Memory B cell (primary cell): ENCODE results near the gene JPT1.
"Not testable (repeated sequence)": the region's sequence is repeated elsewhere in the genome, so short reads cannot be mapped to it uniquely, and the experiment has no call there.

ENCODE experiments used
- ATAC-seq: fragments of 150-1000 bp; cut with Tn5 transposase; 2 replicates; pipeline ENCODE4 v1.10.0; 2021; ENCODE audit warnings: low read depth, mild to moderate bottlenecking, moderate library complexity
- DNase-seq, 2 donors: peaks; one replicate each; pipeline ENCODE4 v3.0.0; 2022; ENCODE audit warnings: low spot score in 2 of 2
- H3K27ac Mint-ChIP-seq: one replicate; pipeline ENCODE4 v1.8.0; 2022; ENCODE audit warnings: mild to moderate bottlenecking, moderate library complexity, mixed read lengths
- H3K27me3 Mint-ChIP-seq: one replicate; pipeline ENCODE4 v1.8.0; 2022; ENCODE audit warnings: mixed read lengths
- H3K36me3 Mint-ChIP-seq: one replicate; pipeline ENCODE4 v1.8.0; 2022; ENCODE audit warnings: mild to moderate bottlenecking, mixed read lengths
- H3K4me1 Mint-ChIP-seq: one replicate; pipeline ENCODE4 v1.8.0; 2022; ENCODE audit warnings: mixed read lengths
- H3K4me3 Mint-ChIP-seq: one replicate; pipeline ENCODE4 v1.8.0; 2022; ENCODE audit warnings: mild to moderate bottlenecking, moderate library complexity, mixed read lengths
- H3K9me3 Mint-ChIP-seq: one replicate; pipeline ENCODE4 v1.8.0; 2022; ENCODE audit warnings: mixed read lengths

JPT1 gene

DNA sequence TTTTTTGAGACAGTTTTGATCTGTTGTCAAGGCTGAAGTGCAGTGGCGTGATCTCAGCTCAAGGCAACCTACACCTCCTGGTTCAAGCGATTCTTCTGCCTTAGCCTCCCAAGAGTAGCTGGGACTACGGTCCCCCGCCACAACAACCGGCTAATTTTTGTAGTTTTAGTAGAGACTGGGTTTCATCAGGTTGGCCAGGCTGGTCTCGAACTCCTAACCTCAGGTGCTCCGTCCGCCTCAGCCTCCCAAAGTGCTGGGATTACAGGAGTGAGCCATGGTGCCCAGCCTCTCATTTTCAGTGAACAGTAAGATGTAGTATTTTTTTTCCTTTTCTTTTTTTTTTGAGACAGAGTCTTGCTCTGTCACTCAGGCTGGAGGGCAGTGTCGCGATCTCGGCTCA is 20.7 kb upstream of the JPT1 start:
- Mint-ChIP-seq H3K9me3 (no peaks in the 10 kb centered on the region), H3K27ac (no peak overlapping the region), H3K4me3 (no peak overlapping the region), H3K4me1 (peaks cover 5% of the 10 kb centered on the region), H3K27me3 (no peaks in the 10 kb centered on the region), H3K36me3 (peaks cover 10% of the 10 kb centered on the region)
- DNase-seq: no peak
- ATAC-seq: no peak

GRCh38 chr17:75173526-75173925 is 19.2 kb upstream of the JPT1 start:
- H3K27ac Mint-ChIP-seq: no peak overlapping the region
- H3K36me3 Mint-ChIP-seq: peaks cover 10% of the 10 kb centered on the region
- H3K9me3 Mint-ChIP-seq: no peaks in the 10 kb centered on the region
- ATAC-seq: no peak
- no peak for DNase-seq
- no peak overlapping the region for H3K4me3 Mint-ChIP-seq
- peaks cover 5% of the 10 kb centered on the region for H3K4me1 Mint-ChIP-seq
- H3K27me3 Mint-ChIP-seq: no peaks in the 10 kb centered on the region

DNA sequence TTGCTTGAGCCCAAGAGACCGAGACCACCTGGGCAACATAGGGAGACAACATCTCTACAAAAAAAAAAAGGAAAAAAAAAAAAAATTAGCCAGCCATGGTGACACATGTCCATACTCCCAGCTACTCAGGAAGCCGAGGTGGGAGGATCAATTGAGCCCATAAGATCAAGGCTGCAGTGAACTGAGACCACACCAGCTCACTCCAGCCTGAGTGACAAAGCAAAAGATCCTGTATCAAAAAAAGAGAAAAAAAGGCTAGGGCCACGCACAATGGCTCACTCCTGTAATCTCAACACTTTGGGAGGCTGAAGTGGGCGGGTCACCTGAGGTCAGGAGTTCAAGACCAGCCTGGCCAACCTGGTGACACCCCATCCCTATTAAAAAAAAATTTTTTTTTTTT is 14.7 kb upstream of the JPT1 start:
- ATAC-seq (no peak), DNase-seq (no peak)
- Mint-ChIP-seq H3K27ac (no peak overlapping the region), H3K9me3 (no peaks in the 10 kb centered on the region), H3K4me3 (no peak overlapping the region), H3K27me3 (no peaks in the 10 kb centered on the region), H3K36me3 (peaks cover 8% of the 10 kb centered on the region), H3K4me1 (no peaks in the 10 kb centered on the region)

DNA sequence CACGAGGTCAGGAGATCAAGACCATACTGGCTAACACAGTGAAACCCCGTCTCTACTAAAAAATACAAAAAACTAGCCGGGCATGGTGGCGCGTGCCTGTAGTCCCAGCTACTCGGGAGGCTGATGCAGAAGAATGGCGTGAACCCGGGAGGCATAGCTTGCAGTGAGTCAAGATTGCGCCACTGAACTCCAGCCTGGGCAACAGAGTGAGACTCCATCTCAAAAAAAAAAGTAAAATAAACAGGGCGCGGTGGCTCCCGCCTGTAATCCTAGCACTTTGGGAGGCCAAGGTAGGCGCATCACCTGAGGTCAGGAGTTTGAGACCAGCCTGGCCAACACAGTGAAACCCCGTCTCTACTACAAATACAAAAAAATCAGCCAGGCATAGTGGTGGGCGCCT is 10.3 kb upstream of the JPT1 start:
- not testable (repeated sequence) for H3K9me3 Mint-ChIP-seq, H3K4me1 Mint-ChIP-seq, H3K4me3 Mint-ChIP-seq

DNA sequence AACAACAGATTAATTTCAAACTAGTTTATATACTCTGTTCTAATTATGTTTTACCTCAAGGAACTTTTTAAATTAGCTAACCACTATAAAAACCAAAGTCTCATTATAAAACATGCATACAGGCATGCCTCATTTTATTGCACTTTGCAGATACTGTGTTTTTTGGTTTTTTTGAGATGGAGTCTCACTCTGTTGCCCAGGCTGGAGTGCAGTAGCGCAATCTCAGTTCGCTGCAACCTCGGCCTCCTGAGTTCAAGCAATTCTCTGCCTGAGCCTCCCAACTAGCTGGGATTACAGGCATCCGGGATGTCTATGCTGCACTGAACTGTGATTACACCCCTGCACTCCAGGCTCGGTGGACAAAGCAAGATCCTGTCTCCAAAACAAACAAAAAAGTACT is 8.8 kb upstream of the JPT1 start:
- ATAC-seq: no peak
- Mint-ChIP-seq H3K27me3 (no peaks in the 10 kb centered on the region), H3K9me3 (no peaks in the 10 kb centered on the region), H3K27ac (no peak overlapping the region), H3K36me3 (peaks cover 2% of the 10 kb centered on the region), H3K4me1 (no peaks in the 10 kb centered on the region), H3K4me3 (no peak overlapping the region)
- no peak for DNase-seq

More for the DNA sequence above, 10.3 kb upstream of the JPT1 start:
- H3K27ac Mint-ChIP-seq, H3K36me3 Mint-ChIP-seq, H3K27me3 Mint-ChIP-seq, ATAC-seq, DNase-seq: not testable (repeated sequence)

- H3K27ac Mint-ChIP-seq: no peak overlapping the region
- ATAC-seq (no peak), DNase-seq (no peak)
- no peaks in the 10 kb centered on the region for H3K36me3 Mint-ChIP-seq
- H3K9me3 Mint-ChIP-seq: no peaks in the 10 kb centered on the region
- no peak overlapping the region for H3K4me3 Mint-ChIP-seq
- H3K4me1 Mint-ChIP-seq: no peaks in the 10 kb centered on the region
- no peaks in the 10 kb centered on the region for H3K27me3 Mint-ChIP-seq
Measured at GRCh38 chr17:75160211-75160610, 5.9 kb upstream of the JPT1 start.

DNA sequence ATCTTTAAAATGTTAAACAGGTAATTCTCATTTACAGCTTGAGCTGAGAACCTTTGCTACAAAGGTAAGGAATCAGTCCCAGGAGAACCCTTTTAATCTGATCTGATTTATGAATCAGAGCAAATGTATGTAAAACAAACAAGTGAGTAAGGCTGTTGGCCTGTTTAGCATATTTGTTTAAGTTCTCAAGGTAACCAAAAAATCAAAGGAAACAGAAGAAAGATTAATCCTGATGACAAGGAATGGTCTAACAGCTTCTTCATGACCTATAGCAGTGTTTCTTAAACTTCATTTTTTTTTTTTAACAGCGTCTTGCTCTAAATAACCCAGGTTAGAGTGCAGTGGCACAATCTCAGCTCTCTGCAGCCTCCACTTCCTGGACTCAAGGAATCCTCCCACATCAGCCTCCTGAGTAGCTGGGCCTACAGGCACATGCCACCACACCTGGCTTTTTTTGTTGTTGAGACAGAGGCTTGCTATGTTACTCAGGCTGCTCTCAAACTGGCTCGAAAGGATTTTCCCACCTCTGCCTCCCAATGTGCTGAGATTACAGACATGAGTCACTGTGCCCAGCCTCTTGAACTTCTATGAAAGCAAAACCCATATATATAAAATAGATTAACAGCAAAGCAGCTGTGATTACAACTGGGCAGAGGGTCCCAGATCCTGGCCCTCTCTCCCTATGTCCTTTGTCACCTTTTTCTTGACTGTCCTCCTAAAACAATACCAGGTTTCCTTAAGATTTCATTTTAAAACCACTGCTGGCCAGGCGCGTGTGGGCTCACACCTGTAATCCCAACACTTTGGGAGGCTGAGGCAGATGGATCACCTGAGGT is 5.1 kb upstream of the JPT1 start:
- H3K4me1 Mint-ChIP-seq: peaks cover 3% of the 10 kb centered on the region
- no peak for DNase-seq
- ATAC-seq: no peak

DNA sequence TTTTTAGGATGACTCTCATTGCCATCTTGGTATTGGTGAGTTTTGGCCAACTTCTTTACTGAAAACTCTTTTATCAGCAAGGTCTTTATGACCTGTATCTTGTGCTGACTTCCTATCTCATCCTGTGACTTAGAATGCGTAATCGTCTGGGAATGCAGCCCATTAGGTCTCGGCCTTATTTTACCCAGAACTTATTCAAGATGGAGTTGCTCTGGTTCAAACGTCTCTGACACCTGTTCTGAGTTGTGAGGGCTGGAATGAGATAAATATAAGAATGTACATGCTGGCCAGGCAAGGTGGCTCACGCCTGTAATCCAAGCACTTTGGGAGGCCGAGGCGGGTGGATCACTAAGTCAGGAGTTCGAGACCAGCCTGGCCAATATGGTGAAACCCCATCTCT is 4.2 kb upstream of the JPT1 start:
- not testable (repeated sequence) for DNase-seq, H3K27ac Mint-ChIP-seq, H3K36me3 Mint-ChIP-seq, H3K9me3 Mint-ChIP-seq, ATAC-seq, H3K4me1 Mint-ChIP-seq, H3K27me3 Mint-ChIP-seq, H3K4me3 Mint-ChIP-seq

More for the DNA sequence above, 5.1 kb upstream of the JPT1 start:
- Mint-ChIP-seq H3K27me3 (no peaks in the 10 kb centered on the region), H3K36me3 (no peaks in the 10 kb centered on the region), H3K4me3 (no peak overlapping the region), H3K9me3 (no peaks in the 10 kb centered on the region), H3K27ac (no peak overlapping the region)

GRCh38 chr17:75155191-75155601 is 884 bp upstream of the JPT1 start:
- peak overlapping the region; percentile 29 for H3K4me3 Mint-ChIP-seq
- no peaks in the 10 kb centered on the region for H3K36me3 Mint-ChIP-seq
- no peaks in the 10 kb centered on the region for H3K27me3 Mint-ChIP-seq
- DNase-seq: no peak
- ATAC-seq: no peak
- peaks cover 20% of the 10 kb centered on the region for H3K4me1 Mint-ChIP-seq
- peak overlapping the region; percentile 77 for H3K27ac Mint-ChIP-seq
- H3K9me3 Mint-ChIP-seq: no peaks in the 10 kb centered on the region

DNA sequence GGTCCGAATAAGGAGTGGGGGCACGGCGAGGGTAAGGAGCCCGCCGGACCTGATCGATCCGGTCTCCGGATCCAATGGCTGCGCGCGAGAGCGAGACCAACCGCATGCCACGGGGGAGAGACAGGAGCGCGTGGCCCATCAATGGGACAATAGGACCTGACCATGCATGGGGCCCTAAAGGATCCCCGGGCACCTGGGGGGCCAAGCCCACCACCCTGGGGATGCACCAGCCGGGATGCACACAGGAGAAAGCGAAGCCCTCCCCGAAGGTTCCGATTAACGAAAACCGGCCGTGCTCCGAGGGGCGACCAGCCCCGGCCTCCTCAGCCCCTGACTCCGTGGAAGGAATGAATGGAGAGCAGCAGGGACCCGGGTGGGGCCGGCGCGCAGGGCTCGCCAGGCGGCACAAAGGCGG is 525 bp downstream of the JPT1 start:
- Mint-ChIP-seq H3K36me3 (peaks cover 3% of the 10 kb centered on the region), H3K27ac (peak overlapping the region; percentile 89), H3K9me3 (no peaks in the 10 kb centered on the region), H3K4me1 (peaks cover 24% of the 10 kb centered on the region), H3K4me3 (peak overlapping the region; percentile 92), H3K27me3 (no peaks in the 10 kb centered on the region)
- ATAC-seq (no peak), DNase-seq (peak in 1 of 2 donors; percentile 24)

- no peak for DNase-seq
- Mint-ChIP-seq H3K9me3 (no peaks in the 10 kb centered on the region), H3K27me3 (no peaks in the 10 kb centered on the region), H3K36me3 (peaks cover 6% of the 10 kb centered on the region), H3K27ac (peak overlapping the region; percentile 89), H3K4me3 (peak overlapping the region; percentile 92), H3K4me1 (peaks cover 26% of the 10 kb centered on the region)
- ATAC-seq: no peak
Measured at GRCh38 chr17:75152922-75153779, 1.2 kb downstream of the JPT1 start.

DNA sequence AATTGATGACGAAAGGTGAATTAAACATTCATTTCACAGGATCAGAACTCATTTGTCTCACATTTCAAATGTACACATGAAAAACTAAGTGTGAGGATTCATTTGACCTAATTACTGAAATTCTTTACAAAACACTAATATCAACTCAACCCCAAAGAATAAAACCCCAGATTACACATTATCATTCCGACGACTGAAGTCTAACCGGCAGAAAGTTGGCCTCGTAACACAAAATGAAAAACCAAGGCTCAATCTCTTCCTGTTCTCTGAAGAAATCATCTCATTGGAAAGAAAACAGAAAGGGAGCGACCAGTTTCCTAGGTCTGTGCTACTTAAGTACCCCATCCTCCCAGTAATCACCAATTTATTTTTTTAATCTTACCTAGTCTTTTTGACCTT is 1.8 kb downstream of the JPT1 start:
- Mint-ChIP-seq H3K36me3 (peaks cover 6% of the 10 kb centered on the region), H3K4me3 (peak overlapping the region; percentile 92), H3K27me3 (no peaks in the 10 kb centered on the region), H3K27ac (peak overlapping the region; percentile 89), H3K9me3 (no peaks in the 10 kb centered on the region), H3K4me1 (peaks cover 26% of the 10 kb centered on the region)
- no peak for ATAC-seq
- no peak for DNase-seq

DNA sequence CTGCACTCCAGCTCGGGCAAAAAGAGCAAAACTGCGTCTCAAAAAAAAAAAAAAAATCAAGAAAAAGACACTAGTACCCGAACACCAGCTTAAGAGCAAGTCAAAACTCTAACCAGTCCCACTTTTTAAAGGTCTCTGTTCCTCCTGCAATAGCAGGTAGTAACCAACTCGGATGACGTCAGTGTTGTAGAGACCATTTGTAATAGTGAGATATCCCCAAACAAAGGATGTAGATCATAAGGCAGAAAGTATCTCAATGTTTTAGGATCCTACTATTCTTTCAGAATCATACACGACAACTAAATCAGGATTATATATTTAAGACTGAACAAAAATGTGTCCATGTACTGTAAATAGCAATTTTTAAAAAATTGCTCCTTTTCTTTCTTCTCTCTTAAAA is 2.4 kb downstream of the JPT1 start:
- H3K27ac Mint-ChIP-seq: peak overlapping the region; percentile 89

DNA sequence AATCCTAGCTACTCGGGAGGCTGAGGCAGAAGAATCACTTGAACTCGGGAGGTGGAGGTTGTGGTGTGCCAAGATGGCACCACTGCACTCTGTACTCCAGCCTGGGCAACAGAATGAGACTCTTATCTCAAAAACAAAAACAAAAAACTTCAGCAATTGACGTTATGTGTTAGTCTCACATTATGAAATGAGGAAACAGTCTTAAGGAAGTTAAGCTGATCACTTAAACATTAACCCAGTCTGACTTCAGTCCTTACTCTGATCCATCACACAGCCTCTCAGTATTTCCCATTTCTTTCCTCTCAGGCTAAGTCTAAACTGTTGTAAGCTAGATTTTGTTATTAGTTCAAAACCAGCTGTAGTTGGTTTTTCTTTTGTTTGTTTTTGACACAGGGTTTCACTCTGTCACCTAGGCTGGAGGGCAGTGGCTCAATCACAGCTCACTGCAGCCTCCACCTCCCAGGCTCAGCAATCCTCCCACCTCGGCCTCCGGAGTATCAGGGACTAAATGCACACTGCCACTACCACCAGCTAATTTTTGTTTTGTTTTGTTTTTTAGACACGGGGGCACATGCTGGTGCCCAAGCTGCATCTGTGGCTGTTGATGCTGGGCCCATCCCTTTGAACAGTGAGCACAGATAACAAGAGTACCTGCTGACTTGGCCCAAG is 6.3 kb downstream of the JPT1 start:
- Mint-ChIP-seq H3K9me3 (no peaks in the 10 kb centered on the region), H3K27me3 (no peaks in the 10 kb centered on the region), H3K36me3 (peaks cover 20% of the 10 kb centered on the region), H3K4me3 (no peak overlapping the region), H3K27ac (peak overlapping the region; percentile 53), H3K4me1 (peaks cover 17% of the 10 kb centered on the region)
- DNase-seq: no peak
- no peak for ATAC-seq

More for the DNA sequence above, 2.4 kb downstream of the JPT1 start:
- H3K4me3 Mint-ChIP-seq: no peak overlapping the region
- peaks cover 11% of the 10 kb centered on the region for H3K36me3 Mint-ChIP-seq
- H3K9me3 Mint-ChIP-seq: no peaks in the 10 kb centered on the region
- ATAC-seq (no peak), DNase-seq (no peak)
- peaks cover 28% of the 10 kb centered on the region for H3K4me1 Mint-ChIP-seq
- H3K27me3 Mint-ChIP-seq: no peaks in the 10 kb centered on the region
